Lower leg skin (tissue), 3 donors: Measurements from ENCODE around the gene ZDHHC5.

ENCODE experiments used
- CTCF ChIP-seq, 3 donors: fragments of 450-650 bp; IDR thresholded peaks; one replicate each; pipeline ENCODE4 v1.5.1; 2016; ENCODE audit warnings: antibody characterized with exemption in 3 of 3, mild to moderate bottlenecking in 3 of 3, moderate library complexity in 2 of 3
- POLR2A ChIP-seq, 2 donors: fragments of 450-650 bp; IDR thresholded peaks; one replicate each; pipeline ENCODE4 v1.6.1; 2016 to 2017; ENCODE audit warnings: antibody characterized with exemption in 2 of 2, mild to moderate bottlenecking in 1 of 2, moderate library complexity in 1 of 2

GRCh38 chr11:57745206-57745605 is 77.3 kb downstream of the ZDHHC5 start:
- no peak for TF ChIP-seq CTCF (IDR thresholded peaks at IDR 0.05)
- TF ChIP-seq POLR2A (IDR thresholded peaks at IDR 0.05) = no peak
